OCI-LY3 (cell line): ENCODE data around the gene ABL1.

ENCODE experiments used
- H2AFZ ChIP-seq: fragments of 200-600, 300-600 bp; shearing (Covaris generic); 2 replicates; pipeline ENCODE4 v1.6.0; 2014; ENCODE audit warnings: antibody characterized with exemption, low read depth, low read length
- H3K27ac ChIP-seq: fragments of 200-600, 300-600 bp; sonication (generic); 2 replicates; pipeline ENCODE4 v1.5.1; 2014; ENCODE audit warnings: mild to moderate bottlenecking, low read length, moderate library complexity, mixed read lengths
- H3K27me3 ChIP-seq: fragments of 200-600, 300-600 bp; sonication (generic); 2 replicates; pipeline ENCODE4 v1.6.1; 2014; ENCODE audit warnings: low read depth, low read length, mixed read lengths
- H3K36me3 ChIP-seq: fragments of 200-600, 300-600 bp; sonication (generic); replicated peaks from 2 replicates; pipeline ENCODE3; 2014; ENCODE audit warnings: low read depth, low read length, mixed read lengths
- H3K4me1 ChIP-seq: fragments of 300-600, 200-600 bp; sonication (generic); 2 replicates; pipeline ENCODE4 v1.6.1; 2014; ENCODE audit warnings: low read length, mixed read lengths
- H3K4me2 ChIP-seq: fragments of 200-600, 300-600 bp; sonication (generic); 2 replicates; pipeline ENCODE4 v1.6.1; 2014; ENCODE audit warnings: low read length, mixed read lengths
- H3K4me3 ChIP-seq: fragments of 300-600, 200-600 bp; sonication (generic); 2 replicates; pipeline ENCODE4 v1.5.1; 2014; ENCODE audit warnings: antibody characterized with exemption, mild to moderate bottlenecking, low read length, moderate library complexity
- H3K79me2 ChIP-seq: fragments of 300-600, 200-600 bp; shearing (Covaris generic); 2 replicates; pipeline ENCODE4 v1.6.1; 2014; ENCODE audit warnings: mild to moderate bottlenecking, low read length, mixed read lengths
- H3K9ac ChIP-seq: fragments of 300-600, 200-600 bp; shearing (Covaris generic); 2 replicates; pipeline ENCODE4 v1.6.0; 2014; ENCODE audit warnings: mild to moderate bottlenecking, low read length, moderate library complexity
- H3K9me3 ChIP-seq: fragments of 200-600, 300-600 bp; shearing (Covaris generic); 2 replicates; pipeline ENCODE4 v1.6.1; 2014; ENCODE audit warnings: low read length, mixed read lengths; ENCODE audit not compliant: insufficient read depth
- H4K20me1 ChIP-seq: fragments of 200-600, 300-600 bp; sonication (generic); 2 replicates; pipeline ENCODE4 v1.6.1; 2016; ENCODE audit warnings: low read length, mixed read lengths; ENCODE audit not compliant: insufficient read depth
- EZH2phosphoT487 ChIP-seq: fragments of 200-600 bp; shearing (Covaris generic); IDR thresholded peaks from 2 replicates; pipeline ENCODE4 v1.6.1; 2018; ENCODE audit warnings: antibody characterized with exemption, mixed run types, low read depth
- TF ChIP-seq, protein P1 (sequence below): fragments of 200-600, 300-600 bp; sonication (generic); IDR thresholded peaks from 2 replicates; pipeline ENCODE4 v1.5.1; 2014; ENCODE audit warnings: antibody characterized with exemption, low read length, low read depth

Gene ABL1

DNA sequence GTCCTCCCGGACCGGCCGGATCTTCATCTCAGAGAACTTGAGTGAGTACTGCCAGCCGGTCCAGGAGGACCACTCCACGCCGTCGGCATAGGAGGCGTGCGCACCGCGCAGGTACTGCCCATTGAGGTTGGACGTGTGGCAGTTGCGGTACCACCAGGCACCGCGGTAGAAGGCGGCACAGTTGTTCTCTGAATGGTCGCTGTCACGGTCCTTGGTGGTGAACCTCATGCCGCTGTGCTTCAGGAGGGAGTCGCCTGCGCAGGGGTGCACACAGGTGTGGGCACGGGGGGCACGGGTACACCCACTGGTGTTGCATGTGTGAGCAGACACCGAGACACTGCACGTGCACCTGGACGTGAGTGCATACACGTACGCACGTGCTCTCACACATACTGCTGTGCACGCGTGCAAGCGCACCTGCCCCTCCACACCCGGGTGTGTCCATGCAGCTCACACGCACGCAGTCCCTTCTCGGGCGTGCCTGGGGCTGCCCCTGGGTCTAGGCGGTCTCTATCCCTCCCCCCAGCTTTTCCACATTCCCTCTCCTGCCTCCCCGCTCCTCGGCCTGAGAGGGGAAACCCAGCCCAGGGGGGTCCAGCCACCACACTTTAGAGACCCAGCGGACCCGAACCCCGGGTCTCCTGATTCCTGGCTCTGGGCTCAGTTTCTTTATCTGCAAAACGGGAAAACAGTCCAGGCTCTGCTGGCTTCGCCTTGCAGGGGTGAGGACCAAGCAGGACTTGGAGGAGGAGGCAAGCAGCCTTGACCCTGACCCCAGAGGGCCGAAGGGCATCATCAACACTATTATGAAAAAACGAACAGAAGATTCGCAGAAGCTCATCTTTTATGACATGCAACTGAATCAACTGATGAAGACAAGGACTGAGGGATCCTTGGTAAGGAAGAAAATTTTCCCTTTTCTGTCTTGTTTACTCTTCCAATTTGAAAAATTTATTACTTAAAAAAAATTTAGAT is 69.3 kb downstream of the ABL1 start:
- H3K36me3 ChIP-seq: no peaks in the 10 kb centered on the region
- no peak overlapping the region for H3K27ac ChIP-seq
- H3K9ac ChIP-seq: no peak overlapping the region
- H2AFZ ChIP-seq: no peak overlapping the region
- no peaks in the 10 kb centered on the region for H3K9me3 ChIP-seq
- H3K4me2 ChIP-seq: no peak overlapping the region
- no peaks in the 10 kb centered on the region for H3K4me1 ChIP-seq
- peaks cover 30% of the 10 kb centered on the region for H3K27me3 ChIP-seq
- H3K79me2 ChIP-seq: no peaks in the 10 kb centered on the region
- H3K4me3 ChIP-seq: no peak overlapping the region
- TF ChIP-seq EZH2phosphoT487: no peak
- TF ChIP-seq, protein P1, sequence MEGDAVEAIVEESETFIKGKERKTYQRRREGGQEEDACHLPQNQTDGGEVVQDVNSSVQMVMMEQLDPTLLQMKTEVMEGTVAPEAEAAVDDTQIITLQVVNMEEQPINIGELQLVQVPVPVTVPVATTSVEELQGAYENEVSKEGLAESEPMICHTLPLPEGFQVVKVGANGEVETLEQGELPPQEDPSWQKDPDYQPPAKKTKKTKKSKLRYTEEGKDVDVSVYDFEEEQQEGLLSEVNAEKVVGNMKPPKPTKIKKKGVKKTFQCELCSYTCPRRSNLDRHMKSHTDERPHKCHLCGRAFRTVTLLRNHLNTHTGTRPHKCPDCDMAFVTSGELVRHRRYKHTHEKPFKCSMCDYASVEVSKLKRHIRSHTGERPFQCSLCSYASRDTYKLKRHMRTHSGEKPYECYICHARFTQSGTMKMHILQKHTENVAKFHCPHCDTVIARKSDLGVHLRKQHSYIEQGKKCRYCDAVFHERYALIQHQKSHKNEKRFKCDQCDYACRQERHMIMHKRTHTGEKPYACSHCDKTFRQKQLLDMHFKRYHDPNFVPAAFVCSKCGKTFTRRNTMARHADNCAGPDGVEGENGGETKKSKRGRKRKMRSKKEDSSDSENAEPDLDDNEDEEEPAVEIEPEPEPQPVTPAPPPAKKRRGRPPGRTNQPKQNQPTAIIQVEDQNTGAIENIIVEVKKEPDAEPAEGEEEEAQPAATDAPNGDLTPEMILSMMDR: no peak
- H4K20me1 ChIP-seq: no peaks in the 10 kb centered on the region

DNA sequence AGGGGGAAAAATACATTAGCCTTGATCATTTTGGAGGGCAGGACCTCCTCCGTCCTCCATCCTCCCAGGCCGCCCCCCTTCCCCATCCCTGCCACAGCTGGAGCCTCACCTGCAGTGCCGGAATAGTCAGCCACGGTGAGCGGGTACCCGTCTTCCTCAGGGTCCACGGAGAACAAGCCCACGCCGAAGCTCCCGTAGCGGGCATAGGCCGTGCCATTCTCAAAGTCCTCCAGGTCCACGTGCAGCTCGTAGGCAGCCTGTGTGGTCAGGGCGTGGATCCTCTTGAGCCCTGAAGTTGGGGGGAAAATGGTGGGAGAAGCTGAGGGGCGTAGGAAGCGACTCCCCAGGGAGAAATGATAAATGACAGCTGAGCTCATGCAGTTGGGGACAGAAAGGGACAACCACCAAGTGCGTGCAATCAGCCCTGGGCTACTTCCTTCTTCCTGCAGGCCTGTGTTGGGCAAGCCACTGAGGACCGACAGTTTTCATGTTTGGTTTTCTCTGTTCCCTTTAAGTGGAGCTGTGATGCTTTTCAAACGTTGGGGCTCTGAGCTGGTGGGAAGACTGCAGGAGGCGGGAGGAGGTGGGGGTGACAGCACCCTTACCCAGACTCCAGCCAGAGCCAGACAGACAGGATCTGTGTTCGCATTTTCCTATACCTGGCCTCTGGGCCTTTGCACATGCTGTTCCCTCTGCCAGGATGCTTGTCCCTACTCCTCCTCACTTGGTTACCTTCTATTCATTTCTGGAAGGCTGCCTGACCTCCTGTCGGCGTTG is 70.3 kb downstream of the ABL1 start:
- Histone ChIP-seq H3K27me3 (peaks cover 26% of the 10 kb centered on the region), H3K9me3 (no peaks in the 10 kb centered on the region), H3K27ac (no peak overlapping the region), H3K79me2 (no peaks in the 10 kb centered on the region), H3K4me3 (no peak overlapping the region), H2AFZ (no peak overlapping the region), H3K9ac (no peak overlapping the region), H3K4me2 (no peak overlapping the region), H3K36me3 (no peaks in the 10 kb centered on the region), H3K4me1 (no peaks in the 10 kb centered on the region), H4K20me1 (no peaks in the 10 kb centered on the region)
- no peak for TF ChIP-seq EZH2phosphoT487
- TF ChIP-seq, protein P1: no peak

DNA sequence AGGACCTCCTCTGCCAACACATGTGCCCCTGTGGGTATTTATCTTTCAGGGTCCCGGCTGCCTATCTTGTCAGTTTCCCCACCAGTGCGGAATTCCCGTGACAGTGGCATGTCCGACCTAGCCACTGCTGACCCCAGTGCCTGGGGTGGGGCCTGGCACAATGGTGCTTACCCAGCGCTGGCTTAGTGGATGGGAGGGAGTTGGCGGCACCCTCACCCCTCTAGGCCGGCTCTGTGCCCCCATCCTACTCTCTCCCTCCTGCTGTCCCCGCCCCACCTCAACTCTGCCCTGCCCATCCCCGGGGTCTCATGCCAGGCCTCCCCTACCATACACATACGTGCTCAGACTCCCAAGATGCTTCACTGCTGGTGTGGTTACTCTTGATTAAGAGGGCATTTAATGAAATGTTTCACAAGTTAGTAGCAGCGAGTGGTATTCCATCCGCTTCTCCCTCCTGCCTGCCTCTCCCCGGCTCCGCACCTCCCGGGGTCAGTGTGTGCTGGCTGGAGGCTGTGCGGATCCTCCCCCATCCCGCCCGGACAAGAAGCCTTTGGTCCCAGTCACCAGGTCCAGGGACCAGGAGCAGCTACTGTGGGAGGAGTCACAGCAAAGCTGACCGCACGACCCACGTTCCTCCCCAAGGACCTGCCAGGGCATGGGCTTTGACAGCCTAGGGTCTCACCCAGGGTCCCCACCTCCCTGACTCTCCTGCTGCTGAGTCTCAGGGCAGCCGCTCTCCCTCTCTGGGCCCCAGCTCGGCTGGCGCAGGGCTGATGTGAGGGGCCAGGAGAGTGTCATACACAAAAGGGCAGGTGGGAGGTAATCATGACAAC is 71.1 kb downstream of the ABL1 start:
- Histone ChIP-seq H2AFZ (no peak overlapping the region), H3K4me1 (no peaks in the 10 kb centered on the region), H3K79me2 (no peaks in the 10 kb centered on the region), H3K4me3 (no peak overlapping the region), H3K27me3 (peaks cover 18% of the 10 kb centered on the region; the same call in 1 of the 2 replicates), H3K36me3 (no peaks in the 10 kb centered on the region), H3K9ac (no peak overlapping the region), H3K4me2 (no peak overlapping the region), H3K27ac (no peak overlapping the region), H3K9me3 (no peaks in the 10 kb centered on the region), H4K20me1 (no peaks in the 10 kb centered on the region)
- no peak for TF ChIP-seq EZH2phosphoT487
- TF ChIP-seq, protein P1: no peak
